ENCODE data around the gene SLC7A9.

DNA sequence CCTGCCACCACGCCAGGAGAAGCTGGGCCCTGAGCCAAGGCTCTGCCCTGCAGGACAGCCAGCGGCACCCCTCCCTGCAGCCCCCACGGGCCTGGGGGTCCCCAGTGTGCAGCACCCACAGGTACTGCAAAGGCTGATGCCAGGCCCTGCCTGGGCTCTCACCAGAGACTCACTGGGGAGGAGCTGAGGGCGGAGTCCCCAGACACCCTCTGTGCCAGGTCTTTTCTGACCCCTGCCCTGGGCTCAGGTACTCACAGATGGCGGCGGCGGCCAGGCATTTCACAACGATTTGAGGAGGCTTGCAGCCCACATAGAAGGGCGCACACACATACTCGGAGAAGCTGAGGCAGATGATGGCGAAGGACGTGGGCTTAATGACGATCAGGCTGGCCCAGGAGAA is 5.7 kb downstream of the SLC7A9 start:
- TF ChIP-seq POLR2A (IDR thresholded peaks at IDR 0.05) = no peak
- TF ChIP-seq, protein P1, sequence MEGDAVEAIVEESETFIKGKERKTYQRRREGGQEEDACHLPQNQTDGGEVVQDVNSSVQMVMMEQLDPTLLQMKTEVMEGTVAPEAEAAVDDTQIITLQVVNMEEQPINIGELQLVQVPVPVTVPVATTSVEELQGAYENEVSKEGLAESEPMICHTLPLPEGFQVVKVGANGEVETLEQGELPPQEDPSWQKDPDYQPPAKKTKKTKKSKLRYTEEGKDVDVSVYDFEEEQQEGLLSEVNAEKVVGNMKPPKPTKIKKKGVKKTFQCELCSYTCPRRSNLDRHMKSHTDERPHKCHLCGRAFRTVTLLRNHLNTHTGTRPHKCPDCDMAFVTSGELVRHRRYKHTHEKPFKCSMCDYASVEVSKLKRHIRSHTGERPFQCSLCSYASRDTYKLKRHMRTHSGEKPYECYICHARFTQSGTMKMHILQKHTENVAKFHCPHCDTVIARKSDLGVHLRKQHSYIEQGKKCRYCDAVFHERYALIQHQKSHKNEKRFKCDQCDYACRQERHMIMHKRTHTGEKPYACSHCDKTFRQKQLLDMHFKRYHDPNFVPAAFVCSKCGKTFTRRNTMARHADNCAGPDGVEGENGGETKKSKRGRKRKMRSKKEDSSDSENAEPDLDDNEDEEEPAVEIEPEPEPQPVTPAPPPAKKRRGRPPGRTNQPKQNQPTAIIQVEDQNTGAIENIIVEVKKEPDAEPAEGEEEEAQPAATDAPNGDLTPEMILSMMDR (IDR thresholded peaks at IDR 0.05 in 4 of 5, conservative IDR thresholded peaks at IDR 0.05 in 1 of 5) = no peak

Data from gastrocnemius medialis (tissue), 4 donors.